DND-41 (cell line): ENCODE data around the gene IQCF2.

ENCODE experiments used
- CTCF ChIP-seq: IDR thresholded peaks from 2 replicates; pipeline ENCODE4 v1.5.1; 2012; ENCODE audit warnings: borderline replicate concordance, low read length, moderate library complexity, mild to moderate bottlenecking; ENCODE audit not compliant: poor library complexity, severe bottlenecking; ENCODE audit errors: extremely low read depth
- EZH2 ChIP-seq: IDR thresholded peaks from 3 replicates; pipeline ENCODE4 v1.6.1; 2012; ENCODE audit warnings: borderline replicate concordance, low read depth, mild to moderate bottlenecking, moderate library complexity, low read length, inconsistent platforms; ENCODE audit not compliant: severe bottlenecking

- TF ChIP-seq CTCF (no peak), EZH2 (no peak)
Measured at GRCh38 chr3:51887620-51888019, 26.2 kb downstream of the IQCF2 start.
